HG03196 (cell line): ENCODE results near the gene SV2B.

Source experiments
- ATAC-seq: cut with Tn5 transposase; IDR thresholded peaks from one replicate; pipeline ENCODE4 v1.9.1; 2021; ENCODE audit not compliant: unreplicated experiment

SV2B gene

DNA sequence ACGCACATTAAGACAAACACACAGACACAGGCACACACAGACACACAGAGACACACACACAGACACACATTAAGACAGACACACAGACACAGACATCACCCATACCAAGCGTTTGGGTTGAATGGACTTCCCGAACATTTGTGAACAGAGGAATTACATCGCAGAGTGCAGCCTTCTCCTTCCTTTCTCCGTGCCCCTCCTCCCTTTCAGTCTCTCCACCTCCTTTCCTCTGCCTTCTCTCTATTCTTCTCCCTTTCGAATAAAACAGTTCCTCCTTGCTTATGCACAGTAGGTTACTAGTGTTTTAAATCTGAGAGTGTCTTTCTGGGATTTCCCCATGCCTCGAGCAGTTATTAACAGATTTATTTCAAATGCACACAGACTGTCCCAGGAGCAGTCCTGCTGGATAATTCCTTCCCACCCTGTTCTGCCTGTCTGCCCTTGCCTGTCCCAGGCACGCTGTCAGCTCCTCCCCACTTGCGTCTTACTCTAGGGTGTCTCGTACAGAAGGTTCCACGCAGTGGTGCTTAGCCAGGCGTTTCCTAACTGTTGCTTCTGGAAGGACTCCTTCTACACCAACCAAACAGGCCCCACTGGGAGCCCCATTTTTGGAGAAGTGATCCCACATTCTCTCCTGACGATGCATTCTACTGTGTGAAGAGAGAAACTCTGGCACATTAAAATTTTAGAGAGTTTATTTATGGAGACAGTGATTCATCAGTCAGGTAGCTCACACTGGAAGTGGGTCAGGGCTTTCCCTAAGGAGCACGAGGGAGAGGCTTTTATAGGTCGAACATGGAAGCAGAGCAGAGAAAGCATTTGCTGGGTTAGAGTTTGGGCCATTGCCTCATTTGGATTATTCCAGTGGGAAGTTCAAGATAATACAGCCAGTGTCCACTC lies 163.8 kb downstream of the SV2B start:
- no peak for ATAC-seq

- no peak for ATAC-seq
These were observed 164.7 kb downstream of the SV2B start for GRCh38 chr15:91264651-91265351.

DNA sequence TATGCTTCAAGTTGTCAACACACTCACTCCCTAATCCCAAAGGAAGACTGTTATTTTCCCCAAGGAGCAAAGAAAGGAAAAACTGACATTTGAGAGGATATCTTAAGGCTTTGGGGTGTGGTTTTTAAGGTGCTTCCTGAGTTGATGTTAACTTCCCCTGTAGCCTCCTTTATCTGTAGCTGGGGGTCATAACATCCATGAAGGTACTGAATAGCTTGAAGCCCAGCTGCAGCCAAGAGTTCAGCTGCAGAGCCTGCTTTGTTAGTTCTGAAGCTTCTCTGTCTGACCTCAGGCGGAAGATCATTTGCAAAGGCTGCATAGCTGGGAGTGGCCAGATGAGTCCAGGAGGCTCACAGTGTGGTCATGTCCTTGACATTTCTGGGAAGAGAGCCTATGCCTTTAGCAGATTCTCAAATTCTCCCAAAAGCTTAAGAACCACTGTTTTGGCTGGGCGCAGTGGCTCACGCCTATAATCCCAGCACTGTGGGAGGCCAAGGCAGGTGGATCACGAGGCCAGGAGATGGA lies 165.4 kb downstream of the SV2B start:
- no peak for ATAC-seq

DNA sequence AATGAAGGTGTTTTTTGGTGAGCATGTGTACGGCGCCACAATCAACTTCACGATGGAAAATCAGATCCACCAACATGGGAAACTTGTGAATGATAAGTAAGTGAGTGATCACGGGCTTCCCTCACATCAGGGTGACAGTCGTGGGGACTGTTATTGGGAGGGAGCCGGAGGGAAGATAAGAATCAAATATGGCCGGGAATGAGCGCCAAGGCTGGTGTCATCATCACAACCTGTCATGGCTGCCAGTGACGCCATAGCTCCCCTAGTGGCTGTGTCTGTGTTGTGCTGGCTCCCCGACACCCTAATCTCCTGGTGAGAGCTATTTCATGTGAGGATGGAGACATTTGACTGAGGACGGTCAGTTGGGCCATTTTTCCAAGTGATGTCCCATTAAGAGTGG lies 168.5 kb downstream of the SV2B start:
- no peak for ATAC-seq

GRCh38 chr15:91270747-91271146 lies 170.7 kb downstream of the SV2B start:
- ATAC-seq, result no peak

GRCh38 chr15:91271565-91272153 lies 171.6 kb downstream of the SV2B start:
- ATAC-seq, result no peak

- ATAC-seq, result no peak
These were observed 175.8 kb downstream of the SV2B start for GRCh38 chr15:91275844-91276243.

DNA sequence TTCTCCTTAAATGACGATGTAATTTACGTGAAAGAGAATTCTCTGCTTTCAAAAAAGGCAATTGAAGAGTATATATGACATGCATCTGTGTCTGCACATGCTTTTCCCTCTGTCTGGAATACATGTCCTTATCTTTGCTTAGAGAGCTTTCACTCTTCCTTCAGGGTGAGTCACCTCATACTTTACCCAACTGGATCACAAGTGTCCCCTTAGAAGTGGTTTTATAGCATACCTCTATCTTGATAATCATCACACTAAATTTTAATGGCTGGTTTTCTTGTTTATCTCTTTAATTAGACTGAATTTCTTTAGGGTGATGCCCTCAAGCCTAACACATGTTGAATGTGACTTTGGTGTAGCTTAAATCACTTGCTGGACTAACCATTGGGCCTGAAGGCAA lies 178.9 kb downstream of the SV2B start:
- ATAC-seq, result no peak

GRCh38 chr15:91279486-91279885 lies 179.4 kb downstream of the SV2B start:
- no peak for ATAC-seq

DNA sequence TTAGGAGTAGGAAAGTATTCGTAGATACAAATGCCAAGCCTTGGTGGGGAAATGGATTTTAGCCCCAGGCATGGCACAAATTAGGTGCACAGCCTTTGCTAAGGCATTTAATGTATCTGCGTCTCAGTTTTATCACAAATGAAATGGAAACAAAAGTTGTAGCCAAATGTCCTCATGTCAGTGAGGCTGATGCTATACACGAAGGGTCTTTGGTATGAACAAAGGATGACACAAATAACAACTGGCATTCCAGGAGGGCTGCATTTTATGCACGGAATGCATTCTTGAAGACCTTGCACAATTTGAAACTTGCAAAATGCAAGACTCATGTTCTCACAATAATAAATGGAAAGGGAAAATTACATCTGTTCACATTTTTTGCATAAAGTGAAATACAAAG lies 181.9 kb downstream of the SV2B start:
- no peak for ATAC-seq

GRCh38 chr15:91282486-91282885 lies 182.4 kb downstream of the SV2B start:
- no peak for ATAC-seq

- ATAC-seq, result no peak
These were observed 183.1 kb downstream of the SV2B start for GRCh38 chr15:91283155-91283554.

GRCh38 chr15:91284758-91285466 lies 184.9 kb downstream of the SV2B start:
- no peak for ATAC-seq

- ATAC-seq, result no peak
These were observed 189.3 kb downstream of the SV2B start for GRCh38 chr15:91289324-91289723.

DNA sequence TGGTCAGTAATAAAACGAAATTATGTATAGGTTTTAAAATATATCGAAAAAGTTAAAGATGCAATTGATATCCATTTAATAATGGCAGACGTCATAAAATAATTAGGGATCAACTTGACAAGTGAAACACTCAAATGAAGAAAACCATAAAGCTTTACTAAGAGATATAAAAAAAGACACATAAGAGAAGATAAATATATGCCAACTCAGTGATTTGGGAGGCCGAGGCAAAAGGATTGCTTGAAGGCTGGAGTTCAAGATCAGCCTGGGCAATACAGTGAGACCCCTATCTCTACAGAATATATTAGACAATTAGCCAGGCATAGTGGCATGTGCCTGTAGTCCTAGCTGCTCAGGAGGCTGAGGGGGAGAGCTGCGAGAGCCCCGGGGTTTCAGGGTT lies 190.5 kb downstream of the SV2B start:
- ATAC-seq, result no peak

- no peak for ATAC-seq
These were observed 191.6 kb downstream of the SV2B start for GRCh38 chr15:91291673-91292072.

DNA sequence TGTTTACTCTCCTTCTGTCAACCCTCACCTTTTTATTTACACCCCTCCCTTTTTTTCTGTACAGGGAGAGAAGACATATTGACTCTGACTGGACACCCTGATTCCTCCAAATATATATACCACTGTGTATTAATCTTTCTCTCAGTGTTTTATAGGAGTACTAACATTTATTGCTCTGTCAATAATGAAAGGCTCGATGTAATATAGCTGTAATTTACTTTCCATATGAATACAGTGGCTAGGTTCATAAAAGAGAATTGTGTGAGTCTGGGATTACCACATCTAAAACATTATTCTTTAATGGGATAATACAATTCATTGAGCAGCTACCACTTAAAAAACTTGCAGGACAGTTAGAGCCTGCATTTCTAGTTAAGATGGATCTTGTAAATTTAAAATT lies 194.3 kb downstream of the SV2B start:
- no peak for ATAC-seq

GRCh38 chr15:91294795-91295194 lies 194.7 kb downstream of the SV2B start:
- ATAC-seq, result no peak

DNA sequence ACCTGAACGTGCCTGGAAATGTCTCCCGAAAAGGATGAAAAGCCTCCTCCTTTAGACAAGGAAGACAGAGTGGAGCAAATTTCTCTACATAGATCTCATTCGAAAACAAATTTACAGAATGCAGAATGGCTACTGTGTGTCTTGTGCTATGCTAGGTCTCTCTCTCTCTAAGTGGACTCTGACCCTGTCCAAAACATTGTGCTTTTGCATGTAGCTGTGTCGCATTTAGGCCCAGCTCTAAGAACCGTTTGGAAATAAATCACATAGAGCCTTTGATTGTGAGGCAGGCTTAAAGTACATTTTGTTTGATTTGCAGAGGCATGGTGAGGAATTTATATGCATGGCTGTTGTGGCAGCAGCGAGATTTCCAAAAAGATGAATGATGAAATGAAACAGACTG lies 198.0 kb downstream of the SV2B start:
- no peak for ATAC-seq

DNA sequence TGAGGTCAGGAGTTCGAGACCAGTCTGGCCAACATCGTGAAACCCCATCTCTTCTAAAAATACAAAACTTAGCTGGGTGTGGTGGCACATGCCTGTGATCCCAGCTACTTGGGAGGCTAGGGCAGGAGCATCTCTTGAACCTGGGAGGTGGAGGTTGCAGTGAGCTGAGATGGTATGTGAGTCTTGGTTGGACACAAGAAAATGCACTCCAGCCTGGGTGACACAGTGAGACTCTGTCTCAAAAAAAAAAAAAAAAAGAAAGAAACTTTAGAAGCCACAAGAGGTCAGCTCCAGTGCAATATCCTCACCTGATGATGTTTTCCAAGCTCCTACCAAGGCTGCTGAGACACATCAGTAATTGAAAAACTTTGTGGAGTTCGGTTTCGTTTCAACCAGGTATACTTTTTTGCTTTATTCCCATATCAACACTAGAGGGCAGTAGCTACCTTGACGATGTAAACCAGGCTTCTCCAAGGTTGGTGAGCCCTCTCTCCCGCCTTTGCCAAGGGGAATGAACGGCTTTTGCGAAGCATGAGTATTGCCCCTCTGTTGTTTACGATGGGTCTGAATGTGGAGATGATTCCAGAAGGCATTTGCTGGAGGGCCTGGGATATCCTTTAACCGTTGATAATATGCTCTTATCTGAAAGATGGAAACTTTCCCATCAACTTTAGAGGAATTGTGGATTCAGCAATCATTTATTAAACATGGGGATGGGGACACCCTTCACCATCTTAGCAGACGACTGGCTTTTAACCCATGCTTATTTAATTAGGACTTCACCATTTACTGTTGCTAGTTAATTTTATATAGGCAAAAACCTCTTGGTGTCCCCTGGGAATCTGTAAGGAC lies 202.8 kb downstream of the SV2B start:
- no peak for ATAC-seq
